ENCODE data around the gene SUPT5H. TPM values are rescaled to one million over a fixed set of nuclear protein-coding genes. Genes with fewer than 3 reads are reported as not detected.

The SUPT5H gene
- total and polyA plus RNA-seq, 2 of the 13 experiments (the other 11 are each of a cell fraction or from before 2014, with no cell fraction given), result 48.2 to 51.7 TPM

- TF ChIP-seq ZNF850 (CRISPR knock-in tag; conservative IDR thresholded peaks at IDR 0.05), result no peak
- TF ChIP-seq ZNF224 (CRISPR knock-in tag; IDR thresholded peaks at IDR 0.05), result peak; percentile 94; the same call in 1 of the 2 replicates
- peak; percentile 94 for TF ChIP-seq PAXIP1 (CRISPR knock-in tag; conservative IDR thresholded peaks at IDR 0.05)
- no peak for TF ChIP-seq ATAD3A (CRISPR knock-in tag; IDR thresholded peaks at IDR 0.05)
- TF ChIP-seq ZNF460 (CRISPR knock-in tag; IDR thresholded peaks at IDR 0.05; ENCODE audit: borderline replicate concordance), result peak; percentile 82
- no peak for TF ChIP-seq SP2 (CRISPR knock-in tag; IDR thresholded peaks at IDR 0.05)
- peak; percentile 73 for TF ChIP-seq ARID4A (CRISPR knock-in tag; IDR thresholded peaks at IDR 0.05; ENCODE audit: borderline replicate concordance)
- TF ChIP-seq ZBTB7B (CRISPR knock-in tag; IDR thresholded peaks at IDR 0.05), result peak; percentile 76; the same call in 1 of the 2 replicates
- no peak for TF ChIP-seq NR2F2 (IDR thresholded peaks at IDR 0.05; ENCODE audit: borderline replicate concordance, low read depth)
- TF ChIP-seq ZNF841 (CRISPR knock-in tag; IDR thresholded peaks at IDR 0.05; ENCODE audit: borderline replicate concordance), result no peak
- peak; percentile 85 for TF ChIP-seq ZBTB34 (CRISPR knock-in tag; IDR thresholded peaks at IDR 0.05)
- no peak; the same call in none of the 2 replicates for TF ChIP-seq FOXK1 (CRISPR knock-in tag; IDR thresholded peaks at IDR 0.05; ENCODE audit: borderline replicate concordance, low read depth)
- TF ChIP-seq, protein P1, sequence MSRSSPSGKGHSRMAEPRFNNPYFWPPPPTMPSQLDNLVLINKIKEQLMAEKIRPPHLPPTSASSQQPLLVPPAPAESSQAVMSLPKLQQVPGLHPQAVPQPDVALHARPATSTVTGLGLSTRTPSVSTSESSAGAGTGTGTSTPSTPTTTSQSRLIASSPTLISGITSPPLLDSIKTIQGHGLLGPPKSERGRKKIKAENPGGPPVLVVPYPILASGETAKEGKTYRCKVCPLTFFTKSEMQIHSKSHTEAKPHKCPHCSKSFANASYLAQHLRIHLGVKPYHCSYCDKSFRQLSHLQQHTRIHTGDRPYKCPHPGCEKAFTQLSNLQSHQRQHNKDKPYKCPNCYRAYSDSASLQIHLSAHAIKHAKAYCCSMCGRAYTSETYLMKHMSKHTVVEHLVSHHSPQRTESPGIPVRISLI (CRISPR knock-in tag; IDR thresholded peaks at IDR 0.05; ENCODE audit: borderline replicate concordance), result 0 out of 2 replicates have a peak, but pooled peaks have one; percentile 25
- TF ChIP-seq EEA1 (CRISPR knock-in tag; IDR thresholded peaks at IDR 0.05; ENCODE audit: borderline replicate concordance), result peak; percentile 43; the same call in 1 of the 2 replicates
- no peak for TF ChIP-seq RFXANK (CRISPR knock-in tag; IDR thresholded peaks at IDR 0.05)
- no peak for TF ChIP-seq ZKSCAN8 (CRISPR knock-in tag; IDR thresholded peaks at IDR 0.05; ENCODE audit: borderline replicate concordance)
- peak; percentile 28; the same call in 1 of the 2 replicates for TF ChIP-seq MAZ (IDR thresholded peaks at IDR 0.05; ENCODE audit: borderline replicate concordance, low read depth, low read length)
- no peak for TF ChIP-seq MAZ (CRISPR knock-in tag; IDR thresholded peaks at IDR 0.05; ENCODE audit: low read depth)
- TF ChIP-seq ZNF30 (CRISPR knock-in tag; IDR thresholded peaks at IDR 0.05), result peak; percentile 59; the same call in 1 of the 2 replicates
Observed at GRCh38 chr19:39401549-39402345, 43.6 kb upstream of the SUPT5H start (continued).
